Activated CD4-positive, alpha-beta memory T cell treated with anti-CD3 and anti-CD28 coated beads, Interleukin-2, amount 10 ng/mL, durations not matched to agents 7 days and 5 days (primary cell): ENCODE data around the gene ZNF672. TPM values are rescaled to one million over a fixed set of nuclear protein-coding genes. Genes with fewer than 3 reads are reported as not detected.
"Not testable (repeated sequence)": the region's sequence is repeated elsewhere in the genome, so short reads cannot be mapped to it uniquely, and the experiment has no call there.

Source experiments
- CTCF ChIA-PET: fragments of 350-600 bp; sonication (Branson Sonifier 250); formaldehyde crosslinking; loops from one replicate; lab custom pipeline; 2021; ENCODE audit warnings: antibody characterized with exemption, inconsistent platforms; lab: Charles Lee
- POLR2A ChIA-PET: fragments of 350-600 bp; sonication (Branson Sonifier 250); formaldehyde crosslinking; loops from one replicate; lab custom pipeline; 2021; ENCODE audit warnings: antibody characterized with exemption; lab: Charles Lee
- DNase-seq: peaks from one replicate; pipeline ENCODE4 v3.0.0-alpha.2; 2020
- H3K27ac Mint-ChIP-seq: one replicate; pipeline ENCODE4 v1.8.0; 2021; ENCODE audit warnings: mild to moderate bottlenecking, mixed read lengths
- H3K27me3 Mint-ChIP-seq: one replicate; pipeline ENCODE4 v1.8.0; 2021; ENCODE audit warnings: mixed read lengths
- H3K36me3 Mint-ChIP-seq: one replicate; pipeline ENCODE4 v1.8.0; 2021; ENCODE audit warnings: low read depth, mixed read lengths
- H3K4me1 Mint-ChIP-seq: one replicate; pipeline ENCODE4 v1.8.0; 2021; ENCODE audit warnings: mixed read lengths
- H3K4me3 Mint-ChIP-seq: one replicate; pipeline ENCODE4 v1.8.0; 2021; ENCODE audit warnings: mild to moderate bottlenecking, mixed read lengths
- H3K9me3 Mint-ChIP-seq: one replicate; pipeline ENCODE4 v1.8.0; 2021; ENCODE audit warnings: mixed read lengths
- total RNA-seq, 2 experiments: library from RNA; stranded (reverse); gene quantifications; one replicate each; pipeline ENCODE4 v1.2.3, GENCODE V29; 2021

Gene ZNF672
- total RNA-seq, 2 experiments from 2014 or later = 54.1 to 60.1 TPM

DNA sequence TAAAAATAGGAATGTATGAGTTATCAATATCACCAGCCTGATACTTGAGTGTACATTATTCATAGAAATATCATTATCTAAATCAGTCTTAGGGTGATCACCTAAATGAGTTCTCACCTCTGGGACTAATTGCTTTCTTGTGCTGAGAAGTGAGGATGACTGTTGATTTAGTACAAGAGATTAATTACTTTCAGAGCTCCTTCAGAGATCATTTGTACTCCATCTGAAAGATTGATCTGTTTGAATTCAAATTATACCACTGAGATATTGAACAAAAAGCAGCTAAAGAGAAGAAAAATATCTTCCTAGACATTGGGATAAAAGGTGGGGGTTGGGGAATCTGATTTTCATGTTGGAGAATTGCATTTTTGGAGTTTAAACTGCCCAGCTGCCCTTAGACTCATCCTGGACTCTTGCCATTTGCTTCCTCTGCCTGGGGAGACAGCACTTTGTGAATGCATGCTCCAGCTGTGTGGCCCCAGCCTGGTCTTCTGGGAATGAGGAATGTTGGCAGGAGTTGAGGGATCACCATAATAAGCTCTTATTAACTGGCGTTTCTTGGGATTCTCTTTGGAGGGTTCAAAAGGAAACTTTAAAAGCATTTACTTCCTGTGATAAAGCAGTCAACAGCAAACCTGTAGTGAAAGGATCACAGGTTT is 48.3 kb downstream of the ZNF672 start:
- no peaks in the 10 kb centered on the region for H3K9me3 Mint-ChIP-seq
- ChIA-PET CTCF (interaction anchor here (1.6 kb wide), 1 partner anchor 14 kb away, joined by 7 read pairs; no protein-coding TSS in a partner anchor), POLR2A (interaction anchor here (0.9 to 1.1 kb wide), 2 partner anchors 19 to 49 kb away, joined by 3 read pairs; partner anchors contain the start of genes PGBD2 and ZNF672)
- no peak for DNase-seq
- H3K27me3 Mint-ChIP-seq = peaks cover 25% of the 10 kb centered on the region
- no peak overlapping the region for H3K27ac Mint-ChIP-seq
- H3K4me1 Mint-ChIP-seq = no peaks in the 10 kb centered on the region
- H3K4me3 Mint-ChIP-seq = no peak overlapping the region
- H3K36me3 Mint-ChIP-seq = no peaks in the 10 kb centered on the region

DNA sequence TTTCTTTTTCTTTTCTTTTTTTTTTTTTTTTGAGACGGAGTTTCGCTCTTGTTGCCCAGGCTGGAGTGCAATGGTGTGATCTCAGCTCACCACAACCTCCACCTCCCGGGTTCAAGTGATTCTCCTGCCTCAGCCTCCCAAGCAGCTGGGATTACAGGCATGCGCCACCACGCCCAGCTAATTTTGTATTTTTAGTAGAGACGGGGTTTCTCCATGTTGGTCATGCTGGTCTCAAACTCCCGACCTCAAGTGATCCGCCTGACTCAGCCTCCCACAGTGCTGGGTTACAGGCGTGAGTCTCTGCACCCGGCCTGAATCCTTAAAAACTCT is 51.9 kb downstream of the ZNF672 start:
- H3K4me3 Mint-ChIP-seq, H3K27ac Mint-ChIP-seq, POLR2A ChIA-PET, CTCF ChIA-PET, H3K4me1 Mint-ChIP-seq, H3K9me3 Mint-ChIP-seq, DNase-seq, H3K36me3 Mint-ChIP-seq: not testable (repeated sequence)
- H3K27me3 Mint-ChIP-seq = peaks cover 44% of the 10 kb centered on the region

DNA sequence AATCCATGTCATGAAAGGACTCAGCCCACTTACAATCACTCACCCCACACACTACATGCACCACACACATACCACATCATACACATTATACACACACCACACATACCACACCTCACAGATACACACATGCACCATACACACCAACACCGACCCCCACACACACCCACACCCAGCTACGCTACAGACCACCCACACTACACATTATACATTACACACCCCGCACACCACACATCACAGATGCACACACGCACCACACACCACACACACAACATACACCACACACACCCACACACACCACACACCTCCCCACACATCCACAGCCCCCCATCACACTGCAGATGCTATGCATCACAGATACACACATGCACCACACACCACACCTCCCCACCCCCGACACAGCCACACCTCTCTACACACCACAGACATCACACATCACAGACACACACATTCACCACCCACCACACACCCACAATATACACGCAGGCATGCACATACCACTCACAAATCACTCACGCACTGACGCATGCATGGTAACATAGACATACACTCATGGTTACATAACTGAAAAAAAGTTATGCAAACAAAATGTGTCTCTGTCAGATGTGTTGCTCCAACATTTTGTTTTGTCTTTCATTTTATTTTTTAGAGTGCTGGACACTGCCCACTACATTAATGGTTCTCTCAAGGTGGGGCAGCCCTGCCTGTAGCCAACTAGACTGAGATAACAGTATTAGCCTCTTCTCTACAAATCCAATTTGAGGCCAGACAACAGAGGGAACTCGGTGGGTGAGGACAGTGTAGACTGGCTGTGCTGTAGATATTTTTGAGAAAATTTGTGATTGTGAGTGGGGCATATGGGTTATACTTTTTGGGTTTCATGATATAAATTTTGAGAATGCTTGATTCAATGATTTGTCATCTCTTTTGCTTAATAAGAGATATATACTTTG is 52.8 kb downstream of the ZNF672 start:
- ChIA-PET POLR2A (no interaction called here), CTCF (no interaction called here)
- Mint-ChIP-seq H3K9me3 (no peaks in the 10 kb centered on the region), H3K4me1 (no peaks in the 10 kb centered on the region), H3K27me3 (peaks cover 41% of the 10 kb centered on the region), H3K27ac (no peak overlapping the region), H3K36me3 (no peaks in the 10 kb centered on the region), H3K4me3 (no peak overlapping the region)
- DNase-seq = no peak

DNA sequence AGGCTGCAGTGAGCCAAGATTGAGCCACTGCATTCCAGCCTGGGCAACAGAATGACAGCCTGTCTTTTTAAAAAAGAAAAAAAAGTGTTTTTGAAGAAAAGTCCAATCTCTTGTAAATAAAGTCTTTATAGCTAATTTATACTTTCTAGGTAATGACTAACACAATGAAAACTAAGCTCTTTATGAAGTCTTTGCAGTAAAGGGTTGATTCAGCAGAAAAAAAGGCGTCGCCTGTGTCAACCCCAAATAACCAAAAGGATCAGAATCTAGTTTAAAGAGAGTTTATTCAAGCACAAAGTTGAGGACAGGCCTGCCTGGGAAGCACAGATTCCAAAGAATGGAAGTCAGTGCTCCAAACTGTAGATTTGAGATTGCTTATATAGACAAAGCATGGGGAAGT is 53.7 kb downstream of the ZNF672 start:
- no peak for DNase-seq
- no peak overlapping the region for H3K27ac Mint-ChIP-seq
- H3K9me3 Mint-ChIP-seq = no peaks in the 10 kb centered on the region
- POLR2A ChIA-PET = no interaction called here
- H3K27me3 Mint-ChIP-seq = peaks cover 42% of the 10 kb centered on the region
- no peak overlapping the region for H3K4me3 Mint-ChIP-seq
- no peaks in the 10 kb centered on the region for H3K36me3 Mint-ChIP-seq
- CTCF ChIA-PET = interaction anchor here (1.3 kb wide), 1 partner anchor 12 kb away, joined by 3 read pairs; no protein-coding TSS in a partner anchor
- no peaks in the 10 kb centered on the region for H3K4me1 Mint-ChIP-seq

DNA sequence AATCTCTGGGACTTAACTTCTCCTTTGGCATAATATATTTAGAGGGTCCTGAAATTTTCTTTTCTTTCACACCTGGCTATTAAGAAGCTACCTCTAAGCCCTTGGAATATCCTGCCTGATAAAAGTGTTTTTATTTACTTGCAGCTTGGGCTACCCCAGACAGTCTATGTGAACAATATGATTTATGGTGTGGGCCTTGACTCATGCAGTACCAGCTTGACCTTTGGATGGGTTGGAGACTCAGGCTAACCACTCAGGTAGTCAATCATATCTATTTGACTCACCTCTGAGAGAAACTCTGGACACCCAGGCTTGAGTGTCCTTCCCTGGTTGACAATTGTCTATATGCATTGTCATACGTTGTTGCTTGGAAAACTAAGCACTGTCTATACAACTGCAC is 54.6 kb downstream of the ZNF672 start:
- H3K36me3 Mint-ChIP-seq = no peaks in the 10 kb centered on the region
- CTCF ChIA-PET = interaction anchor here (1.3 kb wide), 1 partner anchor 11 kb away, joined by 3 read pairs; no protein-coding TSS in a partner anchor
- no peak for DNase-seq

DNA sequence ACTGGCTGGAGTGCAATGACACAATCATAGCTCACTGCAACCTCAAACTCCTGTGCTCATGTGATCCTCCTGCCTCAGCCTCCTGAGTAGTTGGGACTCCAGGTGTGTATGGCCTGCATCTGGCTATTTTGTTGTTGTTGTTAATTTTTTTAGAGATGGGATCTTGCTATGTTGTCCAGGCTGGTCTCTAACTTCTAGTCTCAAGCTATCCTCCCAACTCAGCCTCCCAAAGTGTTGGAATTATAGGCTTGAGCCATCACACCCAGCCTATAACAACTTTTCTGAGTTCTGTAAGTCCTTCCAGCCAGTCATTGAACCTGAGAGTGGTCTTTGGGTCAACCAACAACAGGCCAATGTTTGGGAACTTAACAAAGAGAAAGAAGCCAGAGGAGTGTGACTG is 56.8 kb downstream of the ZNF672 start:
- CTCF ChIA-PET = no interaction called here
- H3K9me3 Mint-ChIP-seq = no peaks in the 10 kb centered on the region
- H3K4me1 Mint-ChIP-seq = no peaks in the 10 kb centered on the region
- peaks cover 56% of the 10 kb centered on the region for H3K27me3 Mint-ChIP-seq
- H3K27ac Mint-ChIP-seq = no peak overlapping the region
- no peak overlapping the region for H3K4me3 Mint-ChIP-seq
- POLR2A ChIA-PET = no interaction called here
- no peak for DNase-seq
- no peaks in the 10 kb centered on the region for H3K36me3 Mint-ChIP-seq

More for the DNA sequence above, 54.6 kb downstream of the ZNF672 start:
- POLR2A ChIA-PET = interaction anchor here (0.6 kb wide), 1 partner anchor 70 kb away, joined by 3 read pairs; no protein-coding TSS in a partner anchor
- H3K27ac Mint-ChIP-seq = no peak overlapping the region
- no peaks in the 10 kb centered on the region for H3K9me3 Mint-ChIP-seq
- peaks cover 43% of the 10 kb centered on the region for H3K27me3 Mint-ChIP-seq
- no peak overlapping the region for H3K4me3 Mint-ChIP-seq
- no peaks in the 10 kb centered on the region for H3K4me1 Mint-ChIP-seq

DNA sequence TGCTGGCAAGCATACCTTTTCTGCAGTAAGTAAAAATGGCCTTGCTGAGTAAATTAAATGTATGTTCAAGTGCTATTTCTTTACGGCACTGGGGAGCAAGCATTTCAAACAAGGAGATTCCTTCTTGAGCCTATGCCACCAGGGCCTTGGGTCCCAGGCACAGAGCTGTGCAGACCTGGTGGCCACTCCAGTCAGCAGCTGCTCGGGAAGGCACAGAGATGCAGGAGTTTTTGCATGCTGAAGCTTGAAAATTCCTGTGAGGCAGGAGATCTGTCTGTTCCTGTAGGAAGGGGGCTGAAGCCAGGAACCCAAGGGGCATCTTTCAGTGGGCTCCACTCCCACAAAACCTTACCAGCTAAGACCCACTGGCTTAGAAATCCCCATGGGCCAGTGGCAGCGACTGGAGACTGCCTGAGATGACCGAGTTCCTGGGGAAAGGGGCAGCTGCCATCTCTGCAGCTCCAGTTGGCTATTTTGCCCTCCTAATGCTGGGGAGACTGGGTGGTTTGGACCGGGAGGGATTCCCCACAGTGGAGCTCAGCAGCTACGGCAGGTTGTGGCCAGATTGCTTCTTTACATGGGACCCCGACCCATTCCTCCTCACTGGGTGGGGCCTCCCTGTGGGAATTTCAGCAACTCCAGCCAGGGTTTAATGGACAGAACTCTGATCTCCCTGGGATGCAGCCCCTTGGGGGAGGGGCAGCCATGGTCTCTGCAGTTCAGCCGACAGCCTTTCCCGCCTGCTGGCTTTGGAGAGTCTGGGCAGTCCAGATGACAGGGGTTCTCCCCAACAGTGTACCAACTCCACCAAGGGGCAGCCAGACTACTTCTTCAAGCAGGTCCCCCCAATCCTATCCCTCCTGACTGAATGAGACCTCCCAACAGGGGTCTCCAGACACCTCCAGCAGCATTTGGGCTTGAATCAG is 59.7 kb downstream of the ZNF672 start:
- ChIA-PET CTCF (no interaction called here), POLR2A (no interaction called here)
- Mint-ChIP-seq H3K4me3 (no peak overlapping the region), H3K9me3 (no peaks in the 10 kb centered on the region), H3K36me3 (no peaks in the 10 kb centered on the region), H3K27me3 (peaks cover 57% of the 10 kb centered on the region), H3K27ac (no peak overlapping the region), H3K4me1 (peaks cover 6% of the 10 kb centered on the region)
- DNase-seq = no peak

Other genes starting within 250 kb of the ZNF672 start
- not detected for gene OR2T10, start 240.5 kb upstream of the ZNF672 start, total RNA-seq
- not detected for gene OR2T11, start 203.1 kb upstream of the ZNF672 start, total RNA-seq
- not detected for gene OR2T35, start 192.9 kb upstream of the ZNF672 start, total RNA-seq
- gene OR2T27, start 182.7 kb upstream of the ZNF672 start, total RNA-seq = not detected
- gene OR14I1, start 135.5 kb upstream of the ZNF672 start, total RNA-seq = not detected
- gene LYPD8, start 82.5 kb upstream of the ZNF672 start, total RNA-seq = not detected
- gene SH3BP5L, start 12.3 kb upstream of the ZNF672 start, total RNA-seq = 10 to 100 TPM; 31.4 to 32.0 TPM
- 10 to 100 TPM; 45.9 to 49.8 TPM for gene ZNF692, start 20.9 kb downstream of the ZNF672 start, total RNA-seq
- 1 to 10 TPM; 6.3 to 6.4 TPM for gene PGBD2, start 68.0 kb downstream of the ZNF672 start, total RNA-seq